ENCODE results near the gene E4F1. TPM values are rescaled to one million over a fixed set of nuclear protein-coding genes. Genes with fewer than 3 reads are reported as not detected.

The E4F1 gene
- total and polyA plus RNA-seq, 10 of the 15 experiments (the other 5 are each of a cell fraction or from before 2014, with no cell fraction given) = 0.23 to 36.5 (median 14.5) TPM

DNA sequence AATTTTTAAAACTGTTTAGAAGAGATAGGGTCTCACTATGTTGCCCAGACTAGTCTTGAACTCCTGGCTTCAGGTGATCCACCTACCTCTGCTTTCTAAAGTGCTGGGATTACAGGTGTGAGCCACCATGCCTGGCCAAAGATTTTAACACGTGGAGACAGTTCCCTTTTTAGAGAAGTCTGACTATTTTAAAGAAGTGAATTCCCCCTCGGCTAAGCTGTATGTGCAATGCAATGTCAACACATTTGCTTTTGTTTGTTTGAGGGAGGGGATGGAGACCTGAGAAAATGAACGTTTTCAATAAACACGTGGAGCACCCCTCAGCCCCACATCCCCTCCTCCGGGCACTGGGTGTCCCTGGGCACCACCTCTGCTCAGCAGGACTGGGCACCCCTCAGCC lies 58.9 kb downstream of the E4F1 start (continued):
- TF ChIP-seq GATAD2B (conservative IDR thresholded peaks at IDR 0.05; ENCODE audit: low read depth) (no peak), USF2 (IDR thresholded peaks at IDR 0.05; ENCODE audit: borderline replicate concordance, low read depth, low read length) (no peak)

DNA sequence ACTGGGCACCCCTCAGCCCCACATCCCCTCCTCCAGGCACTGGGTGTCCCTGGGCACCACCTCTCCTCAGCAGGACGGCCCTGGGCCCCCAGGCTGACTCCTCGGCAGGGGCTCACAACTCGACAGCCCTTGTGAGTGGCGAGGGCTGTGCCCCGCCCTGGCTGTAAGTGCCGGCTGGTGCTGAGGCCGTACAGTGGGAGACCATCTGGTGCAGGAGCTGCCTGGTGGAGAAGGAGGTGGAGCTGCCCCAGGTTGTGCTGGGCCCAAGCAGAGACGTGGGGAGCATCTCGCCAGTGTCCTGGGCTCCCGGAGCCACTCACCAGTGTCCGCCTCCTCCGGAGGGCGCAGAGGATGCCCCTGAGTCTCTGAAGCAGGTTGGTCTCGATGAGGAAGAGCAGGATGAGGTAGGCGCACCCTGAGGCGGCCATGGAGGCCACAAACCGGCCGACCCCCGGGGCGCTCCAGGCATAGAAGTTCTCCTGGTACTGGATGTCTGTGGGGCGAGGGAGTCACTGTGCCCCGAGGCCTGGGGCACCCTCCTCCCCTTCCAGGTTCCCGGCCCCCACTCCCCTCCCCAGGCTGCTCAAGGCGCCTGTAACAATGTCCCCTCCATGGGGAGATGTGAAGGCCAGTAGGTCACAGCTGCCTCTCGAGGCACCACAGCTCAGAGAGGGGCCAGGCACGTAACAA lies 59.6 kb downstream of the E4F1 start:
- Histone ChIP-seq H4K20me1 (ENCODE audit: control insufficient read depth, insufficient read depth) (no peaks in the 10 kb centered on the region), H3K4me3 (no peak overlapping the region), H2AFZ (ENCODE audit: control insufficient read depth, low read depth, low read length) (no peak overlapping the region), H3K36me3 (ENCODE audit: control insufficient read depth in 2 of 2, insufficient read depth in 2 of 2, low read length in 1 of 2) (no peaks in the 10 kb centered on the region), H3K27me3 (replicated peaks in 1 of 2; ENCODE audit: control insufficient read depth in 2 of 2, insufficient read depth in 2 of 2, low read length in 1 of 2) (no peaks in the 10 kb centered on the region; a peak in 1 of 4 replicates), H3K4me2 (ENCODE audit: control insufficient read depth, insufficient read depth) (no peak overlapping the region), H3K9ac (ENCODE audit: control insufficient read depth, insufficient read depth, low read length) (no peak overlapping the region), H3K79me2 (ENCODE audit: control insufficient read depth, insufficient read depth, low read length) (no peaks in the 10 kb centered on the region), H3K4me1 (ENCODE audit: control insufficient read depth, insufficient read depth, low read length) (no peaks in the 10 kb centered on the region), H3K9me3 (replicated peaks; ENCODE audit: control insufficient read depth, insufficient read depth, low read length) (no peaks in the 10 kb centered on the region), H3K27ac (ENCODE audit: control insufficient read depth, insufficient read depth) (no peak overlapping the region)
- ChIA-PET SMC1A (ENCODE audit: uncharacterized antibody, unreplicated experiment) (no interaction called here), CTCF (no interaction called here), POLR2A (no interaction called here), RAD21 (ENCODE audit: unreplicated experiment) (no interaction called here)
- TF ChIP-seq PAX5 (IDR thresholded peaks at IDR 0.05; ENCODE audit: borderline replicate concordance, low read depth, low read length) = no peak
- TF ChIP-seq STAT3 (IDR thresholded peaks at IDR 0.05; ENCODE audit: low read depth, low read length) = no peak
- no peak for TF ChIP-seq SMARCA5 (IDR thresholded peaks at IDR 0.05)
- TF ChIP-seq MXI1 (IDR thresholded peaks at IDR 0.05; ENCODE audit: low read depth, low read length) = no peak
- TF ChIP-seq POU2F2 (IDR thresholded peaks at IDR 0.05; ENCODE audit: borderline replicate concordance, low read depth, low read length) = no peak
- TF ChIP-seq NR2C2 (IDR thresholded peaks at IDR 0.05; ENCODE audit: borderline replicate concordance, control insufficient read depth, insufficient read length, low read depth) = no peak
- TF ChIP-seq ESRRA (IDR thresholded peaks at IDR 0.05; ENCODE audit: low read length) = no peak
- no peak for TF ChIP-seq TBL1XR1 (IDR thresholded peaks at IDR 0.05; ENCODE audit: low read depth, low read length)
- TF ChIP-seq MEF2A (IDR thresholded peaks at IDR 0.05; ENCODE audit: insufficient read depth, low read depth, low read length) = no peak
- no peak for TF ChIP-seq SMC3 (IDR thresholded peaks at IDR 0.05; ENCODE audit: borderline replicate concordance, low read length)
- TF ChIP-seq CBX3 (IDR thresholded peaks at IDR 0.05; ENCODE audit: borderline replicate concordance, low read depth) = no peak
- no peak for TF ChIP-seq NKRF (conservative IDR thresholded peaks at IDR 0.05)
- TF ChIP-seq CREM (IDR thresholded peaks at IDR 0.05; ENCODE audit: low read depth) = no peak
- TF ChIP-seq, protein P1, sequence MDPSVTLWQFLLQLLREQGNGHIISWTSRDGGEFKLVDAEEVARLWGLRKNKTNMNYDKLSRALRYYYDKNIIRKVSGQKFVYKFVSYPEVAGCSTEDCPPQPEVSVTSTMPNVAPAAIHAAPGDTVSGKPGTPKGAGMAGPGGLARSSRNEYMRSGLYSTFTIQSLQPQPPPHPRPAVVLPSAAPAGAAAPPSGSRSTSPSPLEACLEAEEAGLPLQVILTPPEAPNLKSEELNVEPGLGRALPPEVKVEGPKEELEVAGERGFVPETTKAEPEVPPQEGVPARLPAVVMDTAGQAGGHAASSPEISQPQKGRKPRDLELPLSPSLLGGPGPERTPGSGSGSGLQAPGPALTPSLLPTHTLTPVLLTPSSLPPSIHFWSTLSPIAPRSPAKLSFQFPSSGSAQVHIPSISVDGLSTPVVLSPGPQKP (IDR thresholded peaks at IDR 0.05; ENCODE audit: low read depth, low read length) = no peak
- no peak for TF ChIP-seq YBX1 (IDR thresholded peaks at IDR 0.05)
- TF ChIP-seq TCF12 (IDR thresholded peaks at IDR 0.05; ENCODE audit: low read depth, low read length) = no peak
- FAIRE-seq (no peak), DNase-seq (ENCODE audit: low read depth, low spot score) (no peak), ATAC-seq (no peak)
- intact Hi-C loops (cut with micrococcal nuclease; ENCODE audit: unreplicated experiment) (no loop called here), in situ Hi-C loops (cut with MboI) (no loop called here)
- no TSS peak for BruUV-seq (replicated peaks)
- 72% methylated on average over 18 of the region's 26 CpGs for WGBS (ENCODE audit: insufficient coverage, insufficient replicate concordance, low lambda C conversion rate, missing lambda C conversion rate)
